Measurements from ENCODE around the gene SUV39H2. TPM values are rescaled to one million over a fixed set of nuclear protein-coding genes. Genes with fewer than 3 reads are reported as not detected.
"Not testable (repeated sequence)": the region's sequence is repeated elsewhere in the genome, so short reads cannot be mapped to it uniquely, and the experiment has no call there.

Gene SUV39H2
- total RNA-seq, 4 donors from 2014 or later, result 2.4 to 9.6 (median 4.3) TPM

GRCh38 chr10:14859043-14859442 is 19.6 kb upstream of the SUV39H2 start:
- TF ChIP-seq, protein P1, sequence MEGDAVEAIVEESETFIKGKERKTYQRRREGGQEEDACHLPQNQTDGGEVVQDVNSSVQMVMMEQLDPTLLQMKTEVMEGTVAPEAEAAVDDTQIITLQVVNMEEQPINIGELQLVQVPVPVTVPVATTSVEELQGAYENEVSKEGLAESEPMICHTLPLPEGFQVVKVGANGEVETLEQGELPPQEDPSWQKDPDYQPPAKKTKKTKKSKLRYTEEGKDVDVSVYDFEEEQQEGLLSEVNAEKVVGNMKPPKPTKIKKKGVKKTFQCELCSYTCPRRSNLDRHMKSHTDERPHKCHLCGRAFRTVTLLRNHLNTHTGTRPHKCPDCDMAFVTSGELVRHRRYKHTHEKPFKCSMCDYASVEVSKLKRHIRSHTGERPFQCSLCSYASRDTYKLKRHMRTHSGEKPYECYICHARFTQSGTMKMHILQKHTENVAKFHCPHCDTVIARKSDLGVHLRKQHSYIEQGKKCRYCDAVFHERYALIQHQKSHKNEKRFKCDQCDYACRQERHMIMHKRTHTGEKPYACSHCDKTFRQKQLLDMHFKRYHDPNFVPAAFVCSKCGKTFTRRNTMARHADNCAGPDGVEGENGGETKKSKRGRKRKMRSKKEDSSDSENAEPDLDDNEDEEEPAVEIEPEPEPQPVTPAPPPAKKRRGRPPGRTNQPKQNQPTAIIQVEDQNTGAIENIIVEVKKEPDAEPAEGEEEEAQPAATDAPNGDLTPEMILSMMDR (IDR thresholded peaks at IDR 0.05), result no peak
- TF ChIP-seq EP300 (IDR thresholded peaks at IDR 0.05), result no peak
- TF ChIP-seq POLR2A (IDR thresholded peaks at IDR 0.05; ENCODE audit: low read depth), result no peak
- TF ChIP-seq POLR2AphosphoS5 (IDR thresholded peaks at IDR 0.05), result no peak

DNA sequence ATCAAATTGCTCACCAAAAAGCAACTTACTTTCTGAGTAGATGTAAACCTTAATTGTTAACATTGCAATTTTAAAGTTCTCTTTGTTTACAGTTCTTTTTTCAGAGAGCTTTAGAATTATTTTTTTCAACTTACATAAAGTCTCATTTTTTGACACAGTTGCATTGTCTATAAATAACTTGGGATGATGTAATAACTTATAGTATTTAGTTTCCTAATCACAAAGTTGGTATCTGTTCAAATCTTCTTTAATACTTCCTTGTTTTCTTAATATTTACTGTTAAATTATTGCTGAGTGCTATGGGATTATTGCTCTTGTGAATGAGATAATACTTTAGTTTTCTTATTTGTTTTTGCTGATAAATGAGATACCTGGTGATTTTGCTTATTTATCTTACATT is 18.9 kb upstream of the SUV39H2 start:
- H3K4me1 ChIP-seq, result no peaks in the 10 kb centered on the region
- peaks cover 6 to 60% (median 28%) of the 10 kb centered on the region in 4 donors for H3K36me3 ChIP-seq
- H3K27ac ChIP-seq (replicated peaks in 1 of 4), result no peak overlapping the region
- TF ChIP-seq, protein P1 (IDR thresholded peaks at IDR 0.05), result no peak
- TF ChIP-seq POLR2A (IDR thresholded peaks at IDR 0.05; ENCODE audit: low read depth), result no peak
- TF ChIP-seq EP300 (IDR thresholded peaks at IDR 0.05), result no peak
- no peak for TF ChIP-seq POLR2AphosphoS5 (IDR thresholded peaks at IDR 0.05)
- H3K27me3 ChIP-seq, result no peaks in the 10 kb centered on the region
- no peaks in the 10 kb centered on the region for H3K9me3 ChIP-seq
- H3K4me3 ChIP-seq, result no peak overlapping the region
- intact Hi-C loops (cut with DNase I), result no loop called here
- DNase-seq (ENCODE audit: extremely low spot score), result no peak

More at GRCh38 chr10:14859043-14859442, 19.6 kb upstream of the SUV39H2 start:
- H3K9me3 ChIP-seq, result no peaks in the 10 kb centered on the region
- intact Hi-C loops (cut with DNase I), result no loop called here
- H3K27me3 ChIP-seq, result no peaks in the 10 kb centered on the region
- H3K36me3 ChIP-seq, result peaks cover 6 to 66% (median 31%) of the 10 kb centered on the region in 4 donors
- H3K4me3 ChIP-seq, result no peak overlapping the region
- H3K4me1 ChIP-seq, result no peaks in the 10 kb centered on the region
- no peak overlapping the region for H3K27ac ChIP-seq (replicated peaks in 1 of 4)
- 94% methylated on average over 5 of the region's 5 CpGs for WGBS
- no peak for DNase-seq (ENCODE audit: extremely low spot score)

DNA sequence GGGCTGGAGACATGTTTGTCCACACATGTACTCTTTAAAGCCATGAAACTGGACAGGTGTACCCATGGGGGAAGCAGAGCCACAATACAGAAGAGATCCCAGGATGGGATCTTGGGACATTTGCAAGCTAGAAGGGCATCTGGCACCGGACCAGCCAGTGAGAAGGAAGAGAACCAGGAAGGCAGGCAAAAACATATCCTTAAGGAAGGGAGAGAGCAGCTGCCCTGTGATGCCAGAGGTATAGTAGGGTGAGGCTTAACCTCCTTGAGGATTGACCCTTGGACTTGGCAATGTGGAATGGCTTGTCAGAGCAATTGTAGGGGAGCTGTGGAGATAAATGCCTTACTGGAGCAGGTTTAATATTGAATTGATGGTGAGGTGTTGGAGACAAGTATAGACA is 17.9 kb upstream of the SUV39H2 start:
- no peak overlapping the region for H3K27ac ChIP-seq (replicated peaks in 1 of 4)
- H3K4me1 ChIP-seq, result no peaks in the 10 kb centered on the region
- DNase-seq (ENCODE audit: extremely low spot score), result no peak
- H3K9me3 ChIP-seq, result no peaks in the 10 kb centered on the region
- no peak for TF ChIP-seq EP300 (IDR thresholded peaks at IDR 0.05)
- TF ChIP-seq, protein P1 (IDR thresholded peaks at IDR 0.05), result no peak
- TF ChIP-seq POLR2A (IDR thresholded peaks at IDR 0.05; ENCODE audit: low read depth), result no peak
- no peak for TF ChIP-seq POLR2AphosphoS5 (IDR thresholded peaks at IDR 0.05)
- WGBS, result 100% methylated on average over 1 of the region's 1 CpG
- no peak overlapping the region for H3K4me3 ChIP-seq
- peaks cover 6 to 55% (median 26%) of the 10 kb centered on the region in 4 donors for H3K36me3 ChIP-seq
- no peaks in the 10 kb centered on the region for H3K27me3 ChIP-seq
- intact Hi-C loops (cut with DNase I), result no loop called here

- H3K4me3 ChIP-seq; H3K4me1 ChIP-seq; H3K9me3 ChIP-seq; DNase-seq (ENCODE audit: extremely low spot score); H3K27ac ChIP-seq (replicated peaks in 1 of 4); intact Hi-C loops (cut with DNase I); H3K27me3 ChIP-seq: not testable (repeated sequence)
- WGBS, result 100% methylated on average over 6 of the region's 6 CpGs
- H3K36me3 ChIP-seq, result peaks cover 21 to 57% (median 41%) of the 10 kb centered on the region in 4 donors
Observed at GRCh38 chr10:14864466-14864865, 14.2 kb upstream of the SUV39H2 start.

DNA sequence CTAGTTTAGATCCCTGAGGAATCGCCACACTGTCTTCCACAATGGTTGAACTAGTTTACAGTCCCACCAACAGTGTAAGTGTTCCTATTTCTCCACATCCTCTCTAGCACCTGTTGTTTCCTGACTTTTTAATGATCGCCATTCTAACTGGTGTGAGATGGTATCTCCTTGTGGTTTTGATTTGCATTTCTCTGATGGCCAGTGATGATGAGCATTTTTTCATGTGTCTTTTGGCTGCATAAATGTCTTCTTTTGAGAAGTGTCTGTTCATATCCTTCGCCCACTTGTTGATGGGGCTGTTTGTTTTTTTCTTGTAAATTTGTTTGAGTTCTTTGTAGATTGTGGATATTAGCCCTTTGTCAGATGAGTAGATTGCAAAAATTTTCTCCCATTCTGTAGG is 13.8 kb upstream of the SUV39H2 start:
- H3K4me1 ChIP-seq; H3K4me3 ChIP-seq; H3K27ac ChIP-seq (replicated peaks in 1 of 4); intact Hi-C loops (cut with DNase I); H3K9me3 ChIP-seq; H3K27me3 ChIP-seq; DNase-seq (ENCODE audit: extremely low spot score): not testable (repeated sequence)
- peaks cover 24 to 61% (median 44%) of the 10 kb centered on the region in 4 donors for H3K36me3 ChIP-seq
- 100% methylated on average over 2 of the region's 3 CpGs for WGBS

- WGBS, result 82% methylated on average over 2 of the region's 2 CpGs
- TF ChIP-seq, protein P1 (IDR thresholded peaks at IDR 0.05), result no peak
- Histone ChIP-seq H3K27me3 (no peaks in the 10 kb centered on the region), H3K4me3 (no peak overlapping the region), H3K9me3 (no peaks in the 10 kb centered on the region), H3K27ac (replicated peaks in 1 of 4) (no peak overlapping the region), H3K4me1 (peaks cover 11 to 18% (median 14%) of the 10 kb centered on the region in 4 donors), H3K36me3 (peaks cover 12 to 22% (median 18%) of the 10 kb centered on the region in 4 donors)
- intact Hi-C loops (cut with DNase I), result loop anchor here (10.0 kb wide), 2 partner anchors 222 to 292 kb away; partner anchors contain the start of genes NMT2 and RPP38
- DNase-seq (ENCODE audit: extremely low spot score), result no peak
Observed at GRCh38 chr10:14873090-14873760, 5.4 kb upstream of the SUV39H2 start.

Data from esophagus muscularis mucosa (tissue), 4 donors.